Effector memory CD8-positive, alpha-beta T cell (primary cell): ENCODE data around the gene LNX1.

ENCODE experiments used
- ATAC-seq: fragments of 150-1000 bp; cut with Tn5 transposase; replicated peaks from 2 replicates; pipeline ENCODE4 v1.10.0; 2021; ENCODE audit warnings: mild to moderate bottlenecking, moderate library complexity
- DNase-seq, 3 experiments: peaks; one replicate each; pipeline ENCODE4 v3.0.0; 2021
- H3K27ac Mint-ChIP-seq, 2 donors: one replicate each; pipeline ENCODE4 v1.8.0; 2022; ENCODE audit warnings: mild to moderate bottlenecking in 2 of 2, mixed read lengths in 2 of 2, moderate library complexity in 2 of 2
- H3K27me3 Mint-ChIP-seq, 2 donors: one replicate each; pipeline ENCODE4 v1.8.0; 2022; ENCODE audit warnings: mixed read lengths in 2 of 2
- H3K36me3 Mint-ChIP-seq: one replicate; pipeline ENCODE4 v1.8.0; 2022; ENCODE audit warnings: mild to moderate bottlenecking, moderate library complexity, mixed read lengths; ENCODE audit not compliant: insufficient read depth
- H3K4me1 Mint-ChIP-seq, 2 donors: one replicate each; pipeline ENCODE4 v1.8.0; 2022; ENCODE audit warnings: low read depth in 2 of 2, mixed read lengths in 2 of 2
- H3K4me3 Mint-ChIP-seq, 2 donors: one replicate each; pipeline ENCODE4 v1.8.0; 2022; ENCODE audit warnings: mild to moderate bottlenecking in 2 of 2, mixed read lengths in 2 of 2, moderate library complexity in 2 of 2
- H3K9me3 Mint-ChIP-seq, 2 donors: one replicate each; pipeline ENCODE4 v1.8.0; 2022; ENCODE audit warnings: mixed read lengths in 2 of 2

Gene LNX1

GRCh38 chr4:53552711-53553110 is 38.6 kb downstream of the LNX1 start:
- Mint-ChIP-seq H3K27me3 (peaks cover 6 to 23% of the 10 kb centered on the region in 2 donors), H3K36me3 (no peaks in the 10 kb centered on the region), H3K4me3 (no peak overlapping the region), H3K4me1 (no peaks in the 10 kb centered on the region), H3K9me3 (no peaks in the 10 kb centered on the region), H3K27ac (no peak overlapping the region)
- DNase-seq (no peak), ATAC-seq (no peak)

GRCh38 chr4:53551958-53552357 is 39.3 kb downstream of the LNX1 start:
- no peaks in the 10 kb centered on the region for H3K36me3 Mint-ChIP-seq
- no peaks in the 10 kb centered on the region for H3K4me1 Mint-ChIP-seq
- DNase-seq (no peak), ATAC-seq (no peak)
- no peak overlapping the region for H3K27ac Mint-ChIP-seq
- H3K9me3 Mint-ChIP-seq: no peaks in the 10 kb centered on the region
- H3K27me3 Mint-ChIP-seq: peaks cover 10 to 30% of the 10 kb centered on the region in 2 donors
- no peak overlapping the region for H3K4me3 Mint-ChIP-seq

GRCh38 chr4:53551281-53551864 is 39.9 kb downstream of the LNX1 start:
- Mint-ChIP-seq H3K4me3 (no peak overlapping the region), H3K9me3 (no peaks in the 10 kb centered on the region), H3K4me1 (no peaks in the 10 kb centered on the region), H3K36me3 (no peaks in the 10 kb centered on the region), H3K27me3 (peaks cover 16 to 36% of the 10 kb centered on the region in 2 donors), H3K27ac (no peak overlapping the region)
- no peak for ATAC-seq
- DNase-seq: no peak

- no peak overlapping the region for H3K27ac Mint-ChIP-seq
- ATAC-seq: no peak
- no peaks in the 10 kb centered on the region for H3K36me3 Mint-ChIP-seq
- no peak overlapping the region for H3K4me3 Mint-ChIP-seq
- no peak for DNase-seq
- no peaks in the 10 kb centered on the region for H3K9me3 Mint-ChIP-seq
- peaks cover 30 to 31% of the 10 kb centered on the region in 2 donors for H3K27me3 Mint-ChIP-seq
- H3K4me1 Mint-ChIP-seq: no peaks in the 10 kb centered on the region
Observed at GRCh38 chr4:53548662-53549061, 42.6 kb downstream of the LNX1 start.

- ATAC-seq: no peak
- H3K4me3 Mint-ChIP-seq: no peak overlapping the region
- H3K27me3 Mint-ChIP-seq: peaks cover 31 to 38% of the 10 kb centered on the region in 2 donors
- H3K4me1 Mint-ChIP-seq: no peaks in the 10 kb centered on the region
- H3K36me3 Mint-ChIP-seq: no peaks in the 10 kb centered on the region
- DNase-seq: no peak
- no peak overlapping the region for H3K27ac Mint-ChIP-seq
- H3K9me3 Mint-ChIP-seq: no peaks in the 10 kb centered on the region
Observed at GRCh38 chr4:53547983-53548382, 43.3 kb downstream of the LNX1 start.

GRCh38 chr4:53545942-53546581 is 45.2 kb downstream of the LNX1 start:
- ATAC-seq: no peak
- Mint-ChIP-seq H3K27me3 (peaks cover 26 to 48% of the 10 kb centered on the region in 2 donors), H3K4me1 (no peaks in the 10 kb centered on the region), H3K36me3 (no peaks in the 10 kb centered on the region), H3K4me3 (no peak overlapping the region), H3K27ac (no peak overlapping the region), H3K9me3 (no peaks in the 10 kb centered on the region)
- DNase-seq: no peak

- H3K27me3 Mint-ChIP-seq: peaks cover 26 to 48% of the 10 kb centered on the region in 2 donors
- H3K27ac Mint-ChIP-seq: no peak overlapping the region
- no peaks in the 10 kb centered on the region for H3K36me3 Mint-ChIP-seq
- no peaks in the 10 kb centered on the region for H3K9me3 Mint-ChIP-seq
- H3K4me3 Mint-ChIP-seq: no peak overlapping the region
- no peak for DNase-seq
- H3K4me1 Mint-ChIP-seq: no peaks in the 10 kb centered on the region
- ATAC-seq: no peak
Observed at GRCh38 chr4:53545273-53545672, 46.0 kb downstream of the LNX1 start.

GRCh38 chr4:53543561-53543960 is 47.7 kb downstream of the LNX1 start:
- Mint-ChIP-seq H3K9me3 (no peaks in the 10 kb centered on the region), H3K27me3 (peaks cover 26 to 58% of the 10 kb centered on the region in 2 donors), H3K27ac (no peak overlapping the region), H3K36me3 (no peaks in the 10 kb centered on the region), H3K4me1 (no peaks in the 10 kb centered on the region), H3K4me3 (no peak overlapping the region)
- no peak for DNase-seq
- no peak for ATAC-seq

- Mint-ChIP-seq H3K9me3 (no peaks in the 10 kb centered on the region), H3K4me3 (no peak overlapping the region), H3K4me1 (no peaks in the 10 kb centered on the region), H3K27me3 (peaks cover 21 to 54% of the 10 kb centered on the region in 2 donors), H3K36me3 (no peaks in the 10 kb centered on the region), H3K27ac (no peak overlapping the region)
- DNase-seq (no peak), ATAC-seq (no peak)
Observed at GRCh38 chr4:53541577-53542206, 49.6 kb downstream of the LNX1 start.

- Mint-ChIP-seq H3K36me3 (no peaks in the 10 kb centered on the region), H3K27me3 (peaks cover 26 to 60% of the 10 kb centered on the region in 2 donors), H3K9me3 (no peaks in the 10 kb centered on the region), H3K4me3 (no peak overlapping the region), H3K27ac (no peak overlapping the region), H3K4me1 (no peaks in the 10 kb centered on the region)
- DNase-seq (no peak), ATAC-seq (no peak)
Observed at GRCh38 chr4:53538756-53539155, 52.5 kb downstream of the LNX1 start.

- H3K36me3 Mint-ChIP-seq: no peaks in the 10 kb centered on the region
- ATAC-seq: no peak
- no peaks in the 10 kb centered on the region for H3K4me1 Mint-ChIP-seq
- DNase-seq: no peak
- no peak overlapping the region for H3K4me3 Mint-ChIP-seq
- no peaks in the 10 kb centered on the region for H3K9me3 Mint-ChIP-seq
- H3K27me3 Mint-ChIP-seq: peaks cover 20 to 59% of the 10 kb centered on the region in 2 donors
- H3K27ac Mint-ChIP-seq: no peak overlapping the region
Observed at GRCh38 chr4:53537606-53538005, 53.7 kb downstream of the LNX1 start.

GRCh38 chr4:53536328-53536727 is 55.0 kb downstream of the LNX1 start:
- ATAC-seq: no peak
- Mint-ChIP-seq H3K27ac (no peak overlapping the region), H3K9me3 (no peaks in the 10 kb centered on the region), H3K4me3 (no peak overlapping the region), H3K4me1 (no peaks in the 10 kb centered on the region), H3K27me3 (peaks cover 27 to 59% of the 10 kb centered on the region in 2 donors), H3K36me3 (no peaks in the 10 kb centered on the region)
- no peak for DNase-seq

GRCh38 chr4:53535567-53535966 is 55.7 kb downstream of the LNX1 start:
- ATAC-seq (no peak), DNase-seq (no peak)
- Mint-ChIP-seq H3K4me1 (no peaks in the 10 kb centered on the region), H3K9me3 (no peaks in the 10 kb centered on the region), H3K27ac (no peak overlapping the region), H3K36me3 (no peaks in the 10 kb centered on the region), H3K27me3 (peaks cover 28 to 59% of the 10 kb centered on the region in 2 donors), H3K4me3 (no peak overlapping the region)

GRCh38 chr4:53534684-53535083 is 56.6 kb downstream of the LNX1 start:
- ATAC-seq (no peak), DNase-seq (no peak)
- no peaks in the 10 kb centered on the region for H3K9me3 Mint-ChIP-seq
- H3K4me3 Mint-ChIP-seq: no peak overlapping the region
- peaks cover 28 to 56% of the 10 kb centered on the region in 2 donors for H3K27me3 Mint-ChIP-seq
- H3K36me3 Mint-ChIP-seq: no peaks in the 10 kb centered on the region
- no peak overlapping the region for H3K27ac Mint-ChIP-seq
- no peaks in the 10 kb centered on the region for H3K4me1 Mint-ChIP-seq
